IPS DF 4.7 (cell line): Measurements from ENCODE around the gene CRISPLD2.

Experiments
- DNase-seq: peaks from one replicate; pipeline ENCODE4 v3.0.0-alpha.2; 2013; ENCODE audit warnings: low spot score; ENCODE audit errors: extremely low read depth

The CRISPLD2 gene

DNA sequence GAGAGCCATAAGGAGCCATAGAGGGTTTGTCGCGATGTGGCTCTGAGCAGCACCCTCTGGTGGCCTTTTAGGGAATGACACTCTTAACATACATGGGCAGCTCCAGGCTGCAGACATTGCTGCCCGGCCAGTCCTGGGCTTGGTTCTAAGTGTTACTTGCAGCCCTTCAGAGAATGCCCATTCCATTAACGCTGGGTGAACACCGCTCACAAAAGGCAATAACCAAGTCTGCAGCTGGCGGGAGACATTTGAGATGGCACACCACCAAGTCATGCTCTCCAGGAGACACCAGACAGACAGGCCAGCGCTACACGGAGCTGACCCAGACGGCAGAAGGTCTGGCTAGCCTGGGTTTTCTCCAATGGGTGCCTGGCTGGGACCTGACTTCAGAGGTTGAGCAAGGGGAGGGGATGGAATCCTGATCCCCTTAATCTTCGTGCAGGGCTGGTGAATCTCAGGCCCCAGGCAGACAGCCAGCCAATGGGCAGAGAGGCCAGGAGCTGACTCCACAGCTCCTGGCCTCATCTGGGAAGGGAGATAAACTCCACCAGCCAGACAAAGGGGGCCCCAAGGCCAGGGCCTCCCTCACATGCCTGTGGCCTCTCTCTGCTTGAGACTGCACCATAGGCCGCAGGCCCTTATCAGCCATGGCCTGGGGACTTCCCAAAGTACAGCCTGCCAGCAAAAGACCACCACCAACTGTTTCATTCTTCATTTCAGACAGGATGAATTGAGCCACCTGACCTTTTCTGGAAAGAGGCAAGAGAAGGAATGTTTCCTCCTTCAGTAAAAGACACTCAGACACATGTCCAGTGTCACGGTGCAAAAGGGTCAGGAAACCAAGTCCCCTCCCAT is 132.8 kb downstream of the CRISPLD2 start:
- DNase-seq, result peak; percentile 71

DNA sequence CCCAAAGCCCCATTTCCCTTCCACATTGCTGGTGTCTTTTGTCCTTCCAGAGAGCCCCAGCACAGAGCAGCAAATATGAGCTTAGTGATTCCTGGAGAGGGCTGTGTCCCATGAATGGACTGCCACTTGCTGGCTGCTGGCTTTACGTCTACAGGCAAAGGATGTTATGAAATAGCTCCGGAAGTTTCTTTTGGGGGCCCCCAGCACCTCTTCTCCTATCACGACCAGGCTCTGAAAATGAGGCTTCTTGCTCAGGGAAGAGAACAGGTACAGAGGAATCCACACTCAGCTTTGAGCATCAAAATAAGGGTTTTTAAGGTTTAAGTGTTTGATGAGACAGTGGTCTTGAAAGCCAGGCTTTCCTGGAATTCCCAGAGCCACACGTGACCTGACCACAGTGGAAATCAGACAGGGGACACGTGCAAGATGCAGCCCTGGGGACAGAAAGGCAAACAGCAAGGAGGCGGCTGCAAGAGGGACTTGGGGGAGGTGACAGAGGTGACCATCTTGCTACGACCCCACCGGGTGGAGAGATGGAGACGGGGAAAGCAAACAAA is 133.5 kb downstream of the CRISPLD2 start:
- no peak for DNase-seq

DNA sequence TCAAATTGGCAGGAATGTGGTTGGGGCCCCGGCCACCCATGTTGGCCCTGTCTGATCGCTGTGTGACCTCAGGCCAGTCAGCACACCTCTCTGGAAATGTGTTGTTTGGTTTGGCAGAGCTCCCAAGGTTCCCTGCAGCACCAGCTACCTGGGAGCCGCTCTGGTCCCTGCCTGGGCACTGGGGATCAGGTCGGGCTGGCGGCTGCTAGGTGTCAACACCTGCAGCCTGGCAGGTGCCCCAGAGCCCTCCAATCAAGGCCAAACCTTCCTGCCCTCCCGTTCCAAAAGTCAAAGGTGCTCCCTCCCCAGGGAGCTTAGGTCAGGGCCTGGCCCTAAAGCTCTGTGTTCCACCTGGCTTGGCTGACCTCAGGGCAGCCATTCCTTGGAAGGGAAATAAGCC is 135.6 kb downstream of the CRISPLD2 start:
- DNase-seq, result no peak

DNA sequence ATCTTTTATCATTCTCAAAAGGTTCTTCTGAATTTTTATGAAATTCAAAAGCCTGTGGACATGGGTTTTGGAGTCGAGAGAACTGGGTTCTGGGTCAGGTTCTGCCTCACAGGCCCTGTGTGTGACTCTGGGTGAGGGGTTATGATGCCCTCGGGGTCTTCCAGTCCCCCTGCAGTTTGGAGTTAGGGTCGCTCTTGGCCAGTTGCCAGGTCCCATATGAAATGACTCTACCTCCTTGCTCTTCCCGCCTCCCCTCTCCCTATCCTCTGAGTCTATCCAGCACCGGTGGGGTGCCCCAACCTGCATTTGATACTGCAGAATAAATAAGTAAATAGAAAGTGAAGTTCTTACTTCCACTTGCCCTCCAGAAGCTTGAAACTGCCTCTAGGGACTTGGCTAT is 137.4 kb downstream of the CRISPLD2 start:
- no peak for DNase-seq

DNA sequence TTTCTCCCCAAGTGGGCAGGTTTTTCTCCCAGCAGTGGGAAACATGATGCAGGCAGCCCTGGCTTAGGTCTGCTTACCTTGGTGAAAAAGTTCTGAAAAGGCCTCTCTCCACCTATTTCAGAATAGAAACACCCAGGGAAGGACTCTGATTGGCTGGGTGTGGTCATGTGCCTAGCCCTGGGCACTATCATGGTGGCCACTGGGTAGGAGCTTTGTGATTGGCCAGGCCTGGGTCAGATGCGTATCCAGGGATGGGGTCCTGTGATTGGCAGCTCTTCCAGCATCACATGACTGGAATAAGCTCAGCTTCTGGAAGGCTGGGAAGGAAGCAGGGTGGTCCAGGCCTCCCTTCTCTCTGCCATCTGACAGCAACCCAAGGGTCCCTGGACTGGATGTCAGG is 138.0 kb downstream of the CRISPLD2 start:
- DNase-seq, result no peak
